Right atrium auricular region (tissue), 2 donors: ENCODE results near the gene TRMT2A. TPM values are rescaled to one million over a fixed set of nuclear protein-coding genes. Genes with fewer than 3 reads are reported as not detected.
A peak's percentile ranks its signal among the peaks of the same experiment; 100 is the strongest.

ENCODE experiments used
- DNase-seq: peaks from one replicate; pipeline ENCODE4 v3.0.0-alpha.2; 2019; ENCODE audit warnings: low spot score
- H3K27ac ChIP-seq, 2 donors: fragments of 200-600 bp; sonication (generic); 1 replicate in 1 of 2; 2 replicates in 1 of 2; pipeline ENCODE4 v1.5.1; 2016 to 2019
- H3K27me3 ChIP-seq, 2 donors: fragments of 200-600 bp; sonication (generic); one replicate each; pipeline versions ENCODE4 v1.5.1 to v1.6.0; 2017 to 2019
- H3K36me3 ChIP-seq: fragments of 200-600 bp; sonication (generic); one replicate; pipeline ENCODE4 v1.5.1; 2016
- H3K4me1 ChIP-seq, 2 donors: fragments of 200-600 bp; sonication (generic); one replicate each; pipeline versions ENCODE4 v1.5.1 to v1.6.0; 2017 to 2019
- H3K4me3 ChIP-seq, 2 donors: fragments of 200-600 bp; sonication (generic); 1 replicate in 1 of 2; 2 replicates in 1 of 2; pipeline ENCODE4 v1.5.1; 2017 to 2019; ENCODE audit warnings: mild to moderate bottlenecking in 1 of 2, moderate library complexity in 1 of 2
- H3K9me3 ChIP-seq, 2 donors: fragments of 200-600 bp; sonication (generic); one replicate each; pipeline ENCODE4 v1.5.1; 2019
- CTCF ChIP-seq, 2 donors: fragments of 200-600 bp; sonication (generic); IDR thresholded peaks; one replicate each; pipeline ENCODE4 v1.5.1; 2019; ENCODE audit warnings: antibody characterized with exemption in 2 of 2
- total RNA-seq, 2 donors: library from RNA; depleted of rRNA; stranded (reverse); fragments of >200 nt; gene quantifications; one replicate each; pipeline ENCODE4 v1.1.0, GENCODE V29; 2016

TRMT2A gene
- total RNA-seq, 2 donors from 2014 or later: 16.0 to 17.6 TPM

DNA sequence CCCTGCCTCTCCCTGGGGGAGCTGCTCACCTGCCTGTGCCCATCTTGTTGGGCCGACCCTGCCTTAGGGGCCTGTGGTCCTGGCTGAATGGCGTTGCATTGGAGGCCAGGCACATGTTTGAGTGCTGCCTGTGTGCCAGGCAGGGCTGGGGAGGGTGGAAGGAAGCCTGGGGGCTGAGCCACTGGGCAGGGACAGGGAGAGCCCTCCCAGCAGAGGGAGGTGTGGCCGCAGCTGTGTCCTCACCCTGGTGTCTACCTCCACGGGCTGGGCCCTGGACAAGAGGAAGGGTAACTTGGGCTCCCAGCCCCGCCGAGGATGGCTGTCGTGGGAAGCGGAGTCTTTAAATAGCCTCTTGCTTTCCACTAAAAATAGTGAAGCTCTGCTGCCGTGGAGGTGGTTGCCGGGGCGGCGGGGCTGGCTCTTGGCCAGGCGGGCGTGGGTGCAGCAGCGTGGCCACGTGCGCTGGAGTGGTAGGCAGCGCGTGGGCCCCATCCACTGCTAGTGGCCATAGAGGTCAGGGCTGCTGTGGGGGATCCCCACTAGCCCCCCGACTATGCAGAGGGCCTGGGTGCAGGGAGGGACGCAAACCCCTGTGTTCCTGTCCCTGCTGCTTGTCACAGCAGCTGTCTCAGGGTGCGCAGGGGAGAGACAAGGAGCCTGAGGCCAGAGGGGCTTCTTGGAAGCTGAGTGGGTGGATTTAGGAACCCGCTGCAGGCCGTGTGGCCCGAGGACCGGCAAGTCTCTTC lies 20.8 kb upstream of the TRMT2A start:
- H3K4me1 ChIP-seq: peaks cover 0 to 63% of the 10 kb centered on the region in 2 donors
- no peaks in the 10 kb centered on the region for H3K27me3 ChIP-seq
- H3K4me3 ChIP-seq: no peak overlapping the region
- H3K27ac ChIP-seq: peak overlapping the region; percentile 69 to 83
- H3K36me3 ChIP-seq: peaks cover 9% of the 10 kb centered on the region
- no peak for TF ChIP-seq CTCF (IDR thresholded peaks at IDR 0.05)
- DNase-seq: no peak
- H3K9me3 ChIP-seq: no peaks in the 10 kb centered on the region

GRCh38 chr22:20137113-20137512 lies 20.1 kb upstream of the TRMT2A start:
- no peak for TF ChIP-seq CTCF (IDR thresholded peaks at IDR 0.05)
- no peak for DNase-seq
- Histone ChIP-seq H3K4me1 (peaks cover 0 to 70% of the 10 kb centered on the region in 2 donors), H3K4me3 (no peak overlapping the region), H3K27ac (peak overlapping the region; percentile 69 to 83), H3K36me3 (peaks cover 9% of the 10 kb centered on the region), H3K9me3 (no peaks in the 10 kb centered on the region), H3K27me3 (no peaks in the 10 kb centered on the region)

- no peak for TF ChIP-seq CTCF (IDR thresholded peaks at IDR 0.05)
Observed at GRCh38 chr22:20136603-20136873, 19.5 kb upstream of the TRMT2A start.

DNA sequence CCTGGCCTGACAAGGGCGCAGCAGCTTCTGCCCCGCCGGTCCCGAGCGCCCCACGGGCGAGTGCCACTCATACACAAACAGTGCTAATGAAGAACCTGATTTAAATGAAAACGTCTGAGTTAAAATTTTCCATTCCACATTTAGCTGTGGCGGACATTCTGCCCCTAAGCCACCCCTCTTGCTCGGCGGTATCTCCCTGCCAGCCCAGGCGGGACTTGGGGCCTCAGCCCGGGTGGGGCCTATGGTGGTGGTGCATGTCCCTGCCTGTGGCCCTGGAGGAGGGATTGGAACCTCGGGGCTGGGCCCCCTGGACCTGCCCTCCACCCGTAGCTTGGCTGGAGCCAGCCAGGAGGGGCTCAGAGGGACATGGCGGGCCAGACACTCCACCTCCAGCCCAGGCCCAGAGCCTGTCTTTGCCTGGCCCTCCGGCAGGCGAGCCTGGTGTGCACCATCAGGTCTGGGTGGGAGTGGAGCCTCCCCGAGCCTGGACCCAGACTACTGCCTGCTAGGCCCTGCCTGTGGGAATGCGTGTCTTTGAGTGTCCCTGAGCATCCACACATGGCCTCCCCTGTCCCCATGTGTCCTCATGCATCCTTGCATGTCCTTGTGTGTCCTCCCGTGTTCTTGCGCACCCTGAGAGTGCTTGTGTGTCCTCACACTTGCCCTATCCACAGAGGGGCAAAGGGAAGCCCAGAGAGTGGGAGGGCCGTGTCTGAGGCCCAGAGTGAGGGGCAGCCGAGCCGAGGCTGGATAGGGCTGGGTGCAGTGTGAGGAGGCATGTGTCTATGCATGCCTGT lies 19.0 kb upstream of the TRMT2A start:
- peaks cover 0 to 70% of the 10 kb centered on the region in 2 donors for H3K4me1 ChIP-seq
- H3K27ac ChIP-seq: peak overlapping the region; percentile 49 to 69
- H3K36me3 ChIP-seq: peaks cover 9% of the 10 kb centered on the region
- no peak overlapping the region for H3K4me3 ChIP-seq
- no peak for TF ChIP-seq CTCF (IDR thresholded peaks at IDR 0.05)
- no peaks in the 10 kb centered on the region for H3K27me3 ChIP-seq
- no peaks in the 10 kb centered on the region for H3K9me3 ChIP-seq
- DNase-seq: no peak

More at GRCh38 chr22:20136603-20136873, 19.5 kb upstream of the TRMT2A start:
- Histone ChIP-seq H3K27me3 (no peaks in the 10 kb centered on the region), H3K4me3 (no peak overlapping the region), H3K27ac (peak overlapping the region in 1 of 2 donors; percentile 69), H3K4me1 (peaks cover 0 to 70% of the 10 kb centered on the region in 2 donors), H3K36me3 (peaks cover 9% of the 10 kb centered on the region), H3K9me3 (no peaks in the 10 kb centered on the region)
- no peak for DNase-seq

DNA sequence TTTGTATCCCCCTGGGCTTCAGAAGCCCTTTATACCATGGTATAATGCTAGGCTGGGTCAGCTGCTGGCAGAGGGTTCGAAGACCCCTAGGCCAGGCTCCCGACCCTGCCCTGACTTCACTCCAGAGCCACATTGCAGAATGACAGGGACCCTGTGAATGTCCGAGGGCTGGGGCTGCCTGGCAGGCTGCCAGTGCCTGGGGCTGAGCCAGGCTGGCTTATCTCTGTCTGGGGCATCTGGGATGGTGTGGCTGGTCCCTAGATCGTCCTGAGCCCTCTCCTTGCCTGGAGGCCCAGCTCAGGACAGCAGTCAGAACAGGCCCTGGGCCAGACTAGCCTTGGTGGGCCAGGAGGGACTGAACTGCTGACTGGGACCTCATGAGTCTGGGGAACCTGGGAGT lies 18.2 kb upstream of the TRMT2A start:
- peak overlapping the region; percentile 49 to 69 for H3K27ac ChIP-seq

More for the DNA sequence above, 18.2 kb upstream of the TRMT2A start:
- H3K4me3 ChIP-seq: no peak overlapping the region
- DNase-seq: no peak
- no peaks in the 10 kb centered on the region for H3K9me3 ChIP-seq
- no peak for TF ChIP-seq CTCF (IDR thresholded peaks at IDR 0.05)
- peaks cover 9% of the 10 kb centered on the region for H3K36me3 ChIP-seq
- H3K4me1 ChIP-seq: peaks cover 0 to 77% of the 10 kb centered on the region in 2 donors
- H3K27me3 ChIP-seq: no peaks in the 10 kb centered on the region
